GM18519 (cell line): ENCODE data around the gene SLC38A8.
A peak's percentile ranks its signal among the peaks of the same experiment; 100 is the strongest.

Experiments used
- ATAC-seq: cut with Tn5 transposase; IDR thresholded peaks from one replicate; pipeline ENCODE4 v1.9.1; 2021; ENCODE audit warnings: mild to moderate bottlenecking, moderate library complexity; ENCODE audit not compliant: unreplicated experiment, low FRiP score

The SLC38A8 gene

DNA sequence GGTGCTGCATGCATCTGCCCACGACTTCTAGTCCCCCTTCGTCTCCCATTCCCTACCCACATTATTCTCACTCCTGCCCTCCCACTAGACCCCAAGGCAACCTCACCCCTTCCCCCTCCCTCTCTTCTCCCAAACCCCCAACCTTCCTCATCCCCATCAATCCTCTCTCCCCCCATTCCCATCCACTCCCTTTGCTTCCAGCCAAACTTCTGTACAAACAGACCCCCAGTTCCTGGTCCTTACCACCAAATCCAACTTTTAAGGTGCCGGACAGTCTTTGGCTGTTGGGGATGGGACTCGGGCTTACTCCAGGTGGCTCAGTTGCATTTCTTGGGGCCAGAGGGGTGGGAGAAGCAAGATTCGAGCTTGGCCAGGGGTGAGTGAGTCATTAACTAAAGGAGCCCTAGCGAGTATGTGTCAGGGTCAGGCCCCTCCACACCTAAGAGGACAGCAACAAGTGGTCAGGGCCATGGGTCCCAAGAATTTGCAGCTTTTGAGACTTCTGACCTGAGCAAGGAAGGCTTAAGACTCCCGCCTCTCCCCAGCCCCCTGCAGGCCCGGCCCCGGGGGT, at the start of gene SLC38A8:
Gene SLC38A8 (minus strand): TSS at position 488 of the 571 bp plus-strand sequence. CDS start 638 bp downstream, outside the sequence.
- ATAC-seq, result no peak

DNA sequence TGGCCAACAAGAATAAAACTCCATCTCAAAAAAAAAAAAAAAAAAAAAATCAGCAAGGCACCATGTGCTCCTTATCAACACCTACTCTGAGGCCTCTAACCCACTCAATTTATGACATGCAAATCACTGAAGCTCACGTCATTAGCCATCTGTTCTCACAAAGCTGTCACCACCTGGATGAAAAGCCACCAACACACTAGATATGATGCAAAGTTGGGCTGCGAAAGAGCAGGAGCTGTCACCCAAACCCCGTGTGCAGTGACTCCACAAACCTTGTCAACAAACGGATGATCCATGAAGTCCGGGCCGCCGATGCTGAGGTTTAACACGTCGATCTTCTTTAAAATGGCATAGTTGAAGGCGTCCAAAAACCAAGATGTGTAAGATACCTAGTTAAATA, 48.9 kb upstream of the SLC38A8 start:
- ATAC-seq, result no peak

DNA sequence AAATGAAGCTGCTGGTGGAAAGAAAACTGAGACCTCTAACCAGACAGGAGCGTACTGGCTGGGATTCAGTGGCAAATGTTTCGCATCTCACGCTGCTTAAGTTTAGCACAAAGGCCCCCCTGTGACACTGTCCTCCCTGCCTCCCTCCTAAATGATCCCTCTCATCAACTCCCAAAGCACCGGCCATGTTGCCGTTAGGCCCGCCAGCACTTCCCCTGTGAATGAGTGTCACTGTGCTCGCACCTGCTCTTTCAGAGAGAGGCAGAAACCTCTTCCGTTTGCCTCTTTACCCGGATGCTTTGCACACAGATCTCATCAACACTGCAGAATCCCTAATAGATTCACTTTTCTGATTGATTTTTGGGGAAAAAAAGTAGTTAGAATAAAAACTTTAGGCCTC, 47.6 kb upstream of the SLC38A8 start:
- no peak for ATAC-seq

DNA sequence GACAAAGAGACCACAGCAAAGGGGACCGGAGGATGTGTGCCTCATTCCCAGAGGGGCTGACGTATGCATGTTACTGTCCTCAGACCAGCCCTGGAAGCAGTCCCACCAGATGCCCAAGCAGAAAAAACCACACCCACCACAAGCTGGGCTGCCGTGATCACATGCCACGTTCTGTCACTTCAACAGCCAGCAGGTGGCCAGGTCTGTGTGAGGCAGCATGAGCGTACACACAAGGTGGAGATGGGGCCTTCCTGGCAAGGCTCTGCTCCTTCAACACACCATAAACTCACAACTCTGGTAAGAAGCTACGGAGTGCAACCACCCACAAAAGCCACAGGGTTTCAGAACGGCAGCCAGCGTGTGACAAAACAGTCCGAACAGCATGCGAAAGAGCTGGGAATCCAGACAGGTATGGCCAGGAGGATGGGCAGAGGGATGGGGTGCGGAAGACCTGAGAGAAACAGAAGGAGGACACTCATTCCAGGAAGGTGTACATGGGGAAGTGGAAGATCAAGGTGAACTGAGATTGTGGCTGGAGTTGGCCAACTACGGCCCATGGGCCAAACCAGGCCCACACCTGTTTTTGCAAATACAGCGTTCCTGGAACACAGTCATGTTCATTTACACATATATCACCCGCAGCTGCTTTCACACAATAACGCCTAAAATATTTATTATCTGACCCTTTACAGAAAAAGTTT, 46.2 kb upstream of the SLC38A8 start:
- peak; percentile 79 for ATAC-seq

DNA sequence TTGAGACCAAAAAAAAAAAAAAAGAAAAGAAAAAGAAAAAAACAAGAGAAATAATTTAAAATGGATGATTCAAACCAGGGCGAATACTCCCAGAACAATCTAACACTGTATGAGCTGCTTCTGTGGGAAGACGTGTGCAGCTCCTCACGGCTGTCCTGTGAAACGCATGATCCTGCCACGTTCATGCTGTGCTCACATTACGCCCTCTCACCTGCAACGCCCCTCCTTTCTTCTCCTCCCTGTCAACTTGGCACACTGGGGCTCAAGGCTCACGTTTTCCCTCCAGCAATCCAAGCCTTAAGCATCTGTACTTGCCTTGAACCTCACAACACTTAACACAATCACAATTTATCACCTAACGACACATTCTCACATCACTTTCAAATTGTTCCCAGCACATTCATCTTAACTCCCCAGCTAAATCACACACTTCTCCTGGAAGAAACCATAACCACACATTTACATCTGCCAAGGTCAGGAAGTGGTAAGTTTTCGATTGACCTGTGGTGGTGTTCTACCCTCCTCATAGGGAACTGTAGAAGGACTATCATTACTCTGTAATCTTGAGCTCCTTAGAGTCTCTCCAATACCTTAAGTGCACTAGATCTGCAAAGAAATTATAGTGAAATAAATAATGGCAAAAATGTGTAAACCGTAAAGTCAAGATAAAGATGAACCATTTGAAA, 45.0 kb upstream of the SLC38A8 start:
- no peak for ATAC-seq

DNA sequence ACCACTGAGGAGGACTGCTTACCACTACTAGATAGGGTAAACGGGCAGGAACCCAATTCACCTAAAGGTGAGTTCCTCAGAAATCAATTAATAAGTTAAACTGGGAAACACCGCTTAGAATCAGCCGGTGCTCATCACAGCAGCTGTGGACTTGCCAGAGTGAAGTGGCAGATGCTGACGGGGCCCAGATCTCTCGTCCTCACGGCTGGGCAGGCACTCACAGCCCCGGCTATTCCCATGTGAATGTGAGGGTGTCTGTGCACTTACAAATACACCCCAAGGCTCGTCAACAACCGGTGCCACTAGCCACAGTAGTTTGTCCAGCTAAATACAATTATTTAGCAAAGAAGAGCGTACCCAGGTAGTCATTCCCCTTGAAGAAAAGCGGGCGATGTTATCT, 44.4 kb upstream of the SLC38A8 start:
- no peak for ATAC-seq

DNA sequence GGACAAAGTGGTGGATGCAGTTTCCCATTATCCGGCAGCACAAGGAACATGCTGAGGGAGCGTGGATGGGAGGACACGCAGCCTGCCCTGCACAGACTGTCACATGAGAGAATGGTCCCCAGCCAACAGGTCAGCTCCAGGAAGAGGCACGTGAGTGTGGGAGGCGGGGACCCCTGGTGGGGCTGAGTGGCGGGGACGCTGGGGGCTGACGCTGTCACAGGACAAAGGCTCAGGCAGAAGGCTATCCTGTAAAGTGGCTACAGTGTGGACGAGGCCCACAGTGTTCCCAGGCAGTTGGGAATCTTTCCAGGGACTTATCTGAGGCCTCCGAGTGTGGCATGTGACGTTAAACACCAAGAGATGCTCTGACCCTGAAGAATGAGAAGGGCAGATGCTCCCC, 43.7 kb upstream of the SLC38A8 start:
- no peak for ATAC-seq

DNA sequence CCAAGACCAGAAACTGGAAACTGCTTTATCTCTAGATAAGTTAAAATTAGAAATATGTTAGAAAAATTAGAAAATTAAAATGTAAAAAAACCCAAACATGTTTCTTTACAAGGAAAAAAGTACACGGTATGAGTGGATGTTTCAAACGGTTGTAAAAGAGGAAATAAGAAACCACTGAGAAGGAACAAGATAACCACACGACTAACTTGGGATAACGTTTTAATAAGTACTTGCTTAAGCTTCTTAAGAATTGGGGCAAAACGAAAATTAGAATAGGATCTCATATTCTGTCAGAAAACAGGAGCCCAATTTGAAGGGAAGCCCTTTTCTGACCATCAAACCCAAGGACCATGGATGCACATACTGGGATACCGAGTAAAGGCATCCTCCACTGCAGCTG, 43.2 kb upstream of the SLC38A8 start:
- ATAC-seq, result no peak

DNA sequence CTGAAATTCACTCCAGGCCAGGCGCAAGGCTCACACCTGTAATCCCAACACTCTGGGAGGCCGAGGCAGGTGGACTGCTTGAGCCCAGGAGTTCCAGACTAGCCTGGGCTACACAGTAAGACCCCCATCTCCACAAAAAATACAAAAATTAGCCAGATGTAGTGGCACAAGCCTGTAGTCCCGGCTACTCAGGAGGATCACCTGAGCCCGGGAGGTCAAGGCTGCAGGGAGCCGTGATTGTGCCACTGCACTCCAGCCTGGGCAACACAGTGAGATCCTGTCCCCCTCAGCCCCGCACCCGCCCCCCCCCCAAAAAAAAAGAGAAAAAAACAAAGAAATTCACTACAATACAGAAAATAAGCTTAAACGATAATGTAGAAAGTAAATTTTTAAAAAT, 42.7 kb upstream of the SLC38A8 start:
- no peak for ATAC-seq

DNA sequence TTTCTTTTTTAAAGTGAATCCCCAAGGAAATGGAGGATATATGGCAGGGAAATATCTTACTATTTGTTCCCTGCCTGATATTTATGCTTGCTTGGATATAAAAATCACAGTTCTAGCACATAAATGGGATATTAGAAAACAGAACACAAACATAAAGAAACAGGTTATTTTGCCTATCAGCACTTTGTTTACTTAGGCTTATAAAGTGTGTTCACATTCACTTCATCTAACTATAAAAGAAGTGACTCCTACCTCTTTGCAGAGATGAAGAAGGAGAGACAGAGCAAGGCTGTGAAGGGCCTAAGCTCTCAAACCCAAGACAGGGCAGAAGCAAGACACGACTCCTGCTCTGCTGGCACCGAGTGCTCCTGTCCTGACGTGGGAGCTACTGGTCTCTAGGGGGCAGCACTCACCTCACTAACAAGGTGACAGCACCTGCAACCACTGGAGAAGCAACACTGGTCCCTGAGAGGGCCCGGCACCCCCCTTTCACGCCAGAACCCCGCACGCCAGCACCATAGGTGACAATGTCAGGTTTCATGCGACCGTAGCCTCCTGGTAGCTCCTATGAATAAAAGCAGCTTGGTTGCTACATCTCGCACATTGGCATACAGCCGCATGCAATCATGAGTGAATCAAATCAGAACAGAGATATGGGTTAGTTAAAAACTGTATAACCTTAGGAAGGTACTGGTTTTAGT, 42.1 kb upstream of the SLC38A8 start:
- ATAC-seq, result no peak

DNA sequence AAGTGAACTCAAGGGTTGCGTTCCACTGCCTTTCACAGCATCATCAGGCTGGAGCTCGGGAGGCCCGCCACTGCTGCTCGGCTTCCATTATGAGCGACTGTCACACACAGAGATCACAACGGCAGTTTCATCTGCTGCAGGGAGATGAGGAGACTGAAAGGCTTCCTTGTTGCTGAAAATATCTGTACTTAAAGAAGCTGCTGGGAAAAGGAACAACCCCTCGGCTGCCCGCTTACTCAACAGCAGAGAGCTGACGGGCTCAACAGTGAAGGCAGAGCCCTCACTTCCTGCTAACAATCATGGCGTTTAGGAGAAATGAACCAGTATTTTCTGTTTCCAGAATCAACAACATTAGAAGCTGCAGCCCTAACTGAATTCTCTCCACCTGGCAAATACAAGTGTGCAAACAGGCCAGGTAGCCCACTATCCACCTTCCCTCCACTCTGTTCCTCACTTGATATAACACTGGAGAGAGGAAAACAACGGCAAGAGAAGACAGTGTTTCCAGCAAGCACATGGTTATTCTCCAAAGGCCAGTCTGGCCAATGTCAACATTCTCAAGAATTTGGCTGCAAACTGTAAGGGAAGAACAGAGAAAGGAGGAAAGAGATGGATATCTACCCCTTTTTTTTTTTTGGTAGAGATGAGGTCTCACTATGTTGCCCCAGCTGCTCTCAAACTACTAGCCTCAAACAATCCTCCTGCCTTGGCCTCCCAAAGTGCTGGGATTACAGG, 40.4 kb upstream of the SLC38A8 start:
- no peak for ATAC-seq

DNA sequence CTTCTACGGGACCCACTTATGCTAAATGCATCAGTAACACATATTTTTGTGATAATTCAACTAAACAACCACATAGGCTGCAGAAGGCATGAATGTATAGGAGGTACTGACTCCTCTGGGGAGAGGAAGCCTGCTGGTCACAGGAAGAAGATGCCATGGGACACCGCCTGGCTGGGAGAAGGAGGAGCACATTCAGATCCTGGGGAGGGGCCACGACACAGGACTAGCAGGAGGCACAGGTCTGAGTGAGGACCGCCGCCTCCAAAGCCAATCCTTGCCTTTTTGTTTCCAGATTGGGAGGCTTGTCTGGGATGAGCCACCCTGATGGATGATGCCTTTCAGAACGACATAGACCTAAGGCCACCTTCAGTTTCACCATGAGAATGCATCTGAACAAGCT, 39.5 kb upstream of the SLC38A8 start:
- ATAC-seq, result no peak

DNA sequence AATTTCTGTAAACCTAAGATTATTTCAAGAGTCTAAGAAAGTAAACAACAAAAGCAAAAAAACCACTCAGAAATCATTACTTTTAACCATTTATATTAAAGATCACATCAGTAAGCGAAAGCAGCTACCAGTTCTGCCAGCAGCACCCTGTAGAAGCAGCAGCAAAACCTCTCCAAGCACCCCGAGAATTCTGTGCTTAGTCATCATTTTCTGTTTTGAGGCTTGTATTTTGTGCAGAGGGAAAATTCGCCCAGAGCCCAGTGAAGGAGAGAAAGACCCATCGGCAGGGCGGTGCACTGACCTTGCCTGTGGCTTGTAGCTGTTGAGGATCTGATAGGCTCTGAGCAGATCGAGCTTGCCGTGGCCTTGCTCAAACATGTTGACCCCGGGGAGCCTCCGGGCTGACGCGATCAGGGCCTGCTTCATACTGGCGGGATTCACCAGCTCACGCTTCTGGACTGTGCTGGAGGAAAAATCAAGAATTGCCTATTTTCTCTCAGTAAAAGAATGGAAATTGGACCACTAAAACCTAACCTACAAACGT, 38.9 kb upstream of the SLC38A8 start:
- ATAC-seq, result no peak

DNA sequence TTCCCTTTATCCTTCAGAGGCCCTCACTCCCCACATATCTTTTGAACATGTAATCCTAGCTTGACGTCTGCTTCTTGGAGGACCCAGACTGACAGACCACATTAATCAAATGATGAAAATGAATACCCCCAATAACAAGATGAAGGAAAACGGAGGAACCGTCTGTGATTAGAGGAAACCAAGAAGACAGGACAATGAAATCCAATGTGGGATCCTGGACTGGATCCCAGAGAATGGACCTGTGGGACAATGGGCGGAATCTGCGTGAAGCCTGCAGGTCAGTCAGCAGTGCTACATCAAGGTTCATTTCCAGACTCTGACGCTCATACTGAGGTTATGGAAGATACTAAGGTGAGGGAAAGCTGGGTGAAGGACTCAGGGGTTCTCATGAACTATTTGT, 38.2 kb upstream of the SLC38A8 start:
- no peak for ATAC-seq

DNA sequence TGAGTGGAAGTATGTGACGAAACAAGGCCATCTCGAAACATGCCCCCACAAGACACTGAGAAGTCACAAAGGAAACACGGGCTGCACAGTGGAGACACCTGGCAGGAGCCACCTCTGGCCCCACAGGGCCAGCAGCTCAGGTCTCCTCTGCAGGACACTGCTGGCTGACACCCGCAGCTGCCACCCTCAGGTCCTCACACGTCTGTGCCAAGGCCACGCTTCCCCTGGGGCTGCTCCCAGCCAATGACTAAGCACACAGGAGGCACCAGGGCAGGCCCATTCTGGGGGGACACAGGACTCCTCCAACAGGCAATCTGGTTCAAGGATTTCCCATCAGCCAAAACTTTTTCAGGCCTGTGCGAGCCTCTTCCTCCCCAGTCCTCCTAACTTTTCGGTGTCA, 37.8 kb upstream of the SLC38A8 start:
- no peak for ATAC-seq

DNA sequence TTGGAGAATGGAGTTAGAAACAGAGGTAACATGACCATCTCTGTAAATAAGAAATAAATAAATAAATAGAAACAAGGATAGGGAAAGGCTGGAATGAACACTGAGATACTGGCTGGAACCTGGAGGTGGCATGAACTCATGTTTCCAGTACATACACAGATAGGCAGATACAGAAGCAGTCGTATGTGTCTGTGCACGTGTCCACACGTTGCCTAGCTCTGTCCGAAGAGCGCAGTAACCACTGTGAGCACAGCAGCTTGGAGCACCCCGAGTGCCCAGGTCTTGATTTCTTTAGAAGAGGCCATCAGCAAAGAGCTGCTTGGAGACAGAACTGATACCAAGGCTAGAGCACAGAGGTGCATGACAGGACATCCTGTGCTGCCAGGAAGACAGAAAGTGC, 37.1 kb upstream of the SLC38A8 start:
- no peak for ATAC-seq

DNA sequence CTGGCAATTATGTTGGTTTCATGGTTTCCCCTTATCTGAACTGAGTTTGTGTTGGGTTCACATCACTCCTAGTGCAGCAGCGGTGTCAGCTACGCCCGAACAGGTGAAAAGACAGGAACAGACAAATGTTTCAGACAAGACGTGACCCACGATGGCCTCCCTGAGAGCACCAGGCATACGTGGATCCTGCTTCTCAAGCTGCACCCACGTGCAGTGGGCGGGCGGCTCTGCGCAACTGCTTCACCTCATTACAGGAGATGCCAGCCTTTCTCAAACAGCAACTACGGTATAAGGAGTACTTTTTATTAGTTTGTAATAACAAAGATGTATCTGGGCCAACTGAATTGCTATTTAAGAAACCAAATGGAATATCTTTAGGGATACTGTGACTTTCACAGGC, 32.8 kb upstream of the SLC38A8 start:
- ATAC-seq, result no peak

DNA sequence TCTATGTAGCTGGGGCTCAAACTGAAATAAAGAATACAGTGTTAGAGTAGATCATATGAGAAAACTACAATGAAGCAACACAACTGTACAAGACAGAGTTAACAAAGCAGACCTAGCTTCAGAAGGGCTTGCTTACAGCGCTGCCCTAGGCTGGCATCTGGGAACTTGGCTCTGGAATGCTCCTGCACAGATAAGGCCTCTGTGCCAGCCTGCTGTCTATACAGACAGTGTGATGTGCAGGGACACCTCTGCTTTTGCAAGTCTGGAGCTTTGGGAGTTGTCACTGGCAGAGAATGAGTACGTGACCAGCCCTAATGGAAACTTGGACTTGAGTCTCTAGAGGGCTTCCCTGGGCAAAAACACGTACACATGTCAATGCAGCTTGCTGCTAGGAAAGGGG, 32.1 kb upstream of the SLC38A8 start:
- ATAC-seq, result no peak

DNA sequence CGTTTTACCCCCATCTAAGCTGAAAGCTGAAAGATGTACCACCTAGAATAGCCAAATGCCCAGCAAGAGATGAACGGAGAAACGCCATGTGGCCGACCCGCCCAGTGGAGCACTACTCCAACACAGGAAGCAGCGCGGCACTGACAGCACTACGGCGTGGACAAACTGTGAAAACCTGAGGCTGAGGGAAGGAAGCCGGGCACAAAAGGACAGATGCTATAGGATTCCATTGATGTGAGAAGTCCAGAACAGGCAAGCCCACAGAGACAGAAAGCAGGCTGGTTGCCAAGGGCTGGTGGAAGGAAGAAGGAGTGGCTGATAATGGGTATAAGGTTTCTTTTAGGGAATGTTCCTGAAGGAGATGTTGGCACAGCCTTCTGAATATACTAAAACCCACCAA, 29.4 kb upstream of the SLC38A8 start:
- no peak for ATAC-seq

DNA sequence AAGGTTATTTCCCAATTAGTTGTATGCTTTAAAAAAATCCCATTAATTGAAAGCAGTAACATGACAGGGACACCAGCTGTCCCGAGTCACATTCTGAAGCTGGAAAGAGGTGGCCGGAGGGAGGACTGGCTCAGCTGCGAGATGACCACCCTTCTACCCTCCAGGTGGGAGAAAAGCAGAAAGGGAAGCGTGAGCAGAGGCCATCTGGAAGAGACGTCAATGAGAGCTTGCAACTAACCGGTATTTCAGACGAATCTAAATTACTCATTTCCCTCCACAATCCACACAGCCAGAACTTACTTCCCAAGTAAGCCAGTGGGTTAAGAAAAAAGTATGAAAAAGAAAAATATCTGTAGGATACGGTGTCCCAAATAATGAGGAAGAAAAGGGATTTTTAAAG, 28.5 kb upstream of the SLC38A8 start:
- no peak for ATAC-seq
